NCI-H774 (cell line): ENCODE results near the gene MASP1.
"Not testable (repeated sequence)": the region's sequence is repeated elsewhere in the genome, so short reads cannot be mapped to it uniquely, and the experiment has no call there.

ENCODE experiments used
- DNase-seq: peaks from one replicate; lab custom pipeline; 2025; lab: John Stamatoyannopoulos, UW

Gene MASP1

DNA sequence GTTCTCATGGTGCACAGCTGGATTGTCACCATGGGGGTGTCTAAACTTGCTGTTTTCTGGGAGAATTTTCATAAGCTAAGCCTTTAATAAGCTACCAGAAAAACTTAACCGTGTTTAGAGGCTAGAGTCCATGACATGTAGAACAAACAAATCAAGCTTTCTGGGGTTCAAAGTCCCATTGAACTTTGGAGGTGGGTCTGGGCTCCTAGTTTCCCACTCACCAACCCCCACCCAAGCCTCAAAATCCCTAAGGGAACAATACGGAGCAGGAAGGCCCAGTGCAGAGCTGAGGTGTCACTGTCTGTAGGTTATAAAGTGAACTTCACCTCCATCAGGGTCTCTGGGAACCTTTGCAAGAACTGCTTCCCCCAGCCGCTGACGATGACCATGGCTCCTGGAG is 68.7 kb downstream of the MASP1 start:
- no peak for DNase-seq

DNA sequence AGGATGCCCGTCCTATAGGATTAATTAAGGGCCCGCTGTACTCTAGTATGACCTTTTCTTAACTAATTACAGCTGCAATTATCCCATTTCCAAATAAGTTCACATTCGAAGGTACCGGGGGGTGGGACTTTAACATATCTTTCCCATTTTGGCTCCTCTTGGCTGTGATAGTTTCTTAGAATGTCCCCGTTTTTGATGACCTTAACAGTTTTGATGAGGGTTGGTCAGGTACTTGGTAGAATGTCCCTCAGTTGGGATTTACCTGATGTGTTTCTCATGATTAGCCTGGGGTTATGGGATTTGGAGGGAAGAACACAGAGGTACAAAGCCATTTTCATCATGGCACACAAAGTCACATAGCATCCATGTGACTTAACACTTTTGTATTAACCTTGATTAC is 76.1 kb downstream of the MASP1 start:
- no peak for DNase-seq

DNA sequence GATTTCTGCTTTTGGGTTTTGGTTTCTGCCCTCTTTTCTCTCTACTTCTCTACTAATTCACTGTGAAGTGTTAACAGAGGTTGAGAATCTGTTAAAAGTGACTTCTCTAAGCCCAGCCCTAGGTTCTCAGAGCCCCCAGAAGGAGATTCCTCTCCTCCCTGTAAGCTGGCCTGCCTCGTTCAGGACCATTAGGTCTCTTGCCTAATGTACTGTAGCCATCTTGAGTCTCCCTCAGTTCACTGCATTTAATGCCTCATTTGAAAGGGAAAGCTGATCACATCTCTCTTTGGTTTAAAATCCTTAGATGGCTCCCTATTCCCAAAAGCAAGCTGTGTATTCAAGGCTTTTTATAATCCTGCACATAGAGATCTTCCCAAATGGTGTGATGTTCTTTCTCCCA is 77.9 kb downstream of the MASP1 start:
- no peak for DNase-seq

DNA sequence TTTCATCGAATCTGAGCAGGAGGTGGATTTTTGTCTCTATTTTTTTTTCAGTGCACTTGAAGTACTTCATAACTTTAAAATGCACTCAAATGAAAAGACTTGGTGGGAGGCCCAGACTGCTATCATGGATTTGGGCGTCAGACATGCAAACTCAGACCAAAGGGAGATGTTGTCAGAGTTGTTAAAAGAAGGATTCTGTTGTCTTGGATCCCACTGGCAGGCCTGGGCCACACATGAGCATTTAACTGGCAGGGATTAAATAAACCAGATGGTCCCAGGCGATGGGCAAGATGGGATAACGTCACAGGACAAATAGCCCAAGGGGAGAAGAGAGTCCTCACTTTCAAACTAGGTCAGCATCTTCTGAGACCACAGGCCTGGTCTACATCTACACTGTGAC is 78.8 kb downstream of the MASP1 start:
- no peak for DNase-seq

DNA sequence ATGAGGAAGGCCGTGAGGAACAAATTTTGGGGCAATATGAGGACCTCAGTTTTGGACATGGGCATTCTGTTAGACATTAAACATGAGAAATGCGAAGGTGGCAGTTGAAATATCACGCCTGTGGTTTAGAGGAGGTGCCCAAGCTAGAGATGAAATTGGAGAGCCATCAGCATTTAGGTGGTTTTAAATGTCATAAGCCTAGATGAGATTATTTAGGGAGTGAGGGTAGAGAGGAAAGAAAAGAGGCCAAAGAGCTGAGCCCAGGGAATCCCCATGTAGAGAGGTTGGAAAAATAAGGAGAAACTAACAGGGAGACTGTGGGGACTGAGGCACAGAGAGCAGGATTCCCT is 79.4 kb downstream of the MASP1 start:
- no peak for DNase-seq

DNA sequence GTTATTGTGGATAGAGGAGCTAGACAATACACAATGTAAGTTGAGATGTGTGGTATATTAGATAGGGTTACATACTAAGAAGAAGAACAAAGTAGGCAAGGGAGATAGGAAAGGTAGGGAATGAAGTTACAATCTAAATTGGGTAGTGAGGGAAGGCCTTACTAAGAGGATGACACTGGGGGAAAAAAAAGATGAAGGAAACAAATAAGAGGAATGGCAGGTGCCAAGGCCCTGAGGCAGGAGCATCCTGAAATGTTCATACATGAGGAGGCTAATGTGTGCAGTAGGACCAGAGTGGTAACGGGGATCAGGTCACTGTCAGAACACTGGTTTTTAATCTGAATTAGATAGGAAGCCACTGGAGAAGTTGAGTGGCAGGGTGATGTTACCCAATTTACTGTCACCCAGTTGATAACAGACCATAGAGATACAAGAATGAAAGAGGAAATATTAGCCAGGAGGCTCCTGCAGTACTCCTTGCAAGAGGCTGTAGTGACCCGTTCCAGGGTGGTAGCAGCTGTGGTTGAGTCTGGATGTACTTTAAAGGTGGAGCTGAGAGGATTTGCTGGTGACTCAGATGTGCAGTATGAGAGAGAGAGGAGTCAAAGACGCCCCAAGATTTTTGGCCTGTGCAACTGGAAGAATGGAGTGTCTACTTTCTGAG is 79.9 kb downstream of the MASP1 start:
- DNase-seq: no peak

DNA sequence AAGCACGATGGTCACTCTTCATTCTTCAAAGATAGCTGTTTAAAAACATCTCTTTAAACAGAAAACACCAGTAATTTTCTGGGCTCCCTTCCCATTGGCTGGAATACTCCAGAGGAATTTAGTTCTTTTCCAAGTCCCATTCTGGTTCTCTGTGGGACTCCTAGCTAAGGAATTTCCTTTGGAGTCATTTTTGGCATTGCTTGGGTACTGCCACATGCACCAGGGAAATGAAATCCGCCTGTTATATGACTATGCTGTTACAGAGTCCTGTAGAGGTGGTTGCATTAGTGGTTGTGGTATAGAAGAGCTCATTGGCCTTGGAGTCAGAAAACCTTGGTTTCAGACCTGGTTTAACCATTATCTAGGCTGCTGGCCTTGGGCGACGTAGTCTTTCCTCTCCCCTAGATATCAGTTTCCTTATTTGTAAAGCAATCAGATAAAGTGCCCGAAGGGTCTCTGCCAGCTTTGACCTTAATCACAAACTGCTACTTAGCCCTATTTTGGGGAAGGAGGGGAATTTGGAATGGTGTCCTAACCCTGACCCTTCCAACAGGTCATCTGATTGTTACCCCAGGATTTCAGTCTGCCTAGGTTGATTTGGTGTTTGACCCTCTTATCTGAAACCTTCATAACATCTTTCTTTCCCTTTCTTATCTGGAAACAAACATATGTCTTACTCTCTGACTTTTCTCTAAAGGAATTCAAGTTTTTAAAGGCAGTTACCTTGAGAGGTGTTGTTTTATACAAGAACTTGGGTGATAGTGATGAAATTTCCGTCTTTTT is 80.8 kb downstream of the MASP1 start:
- no peak for DNase-seq

DNA sequence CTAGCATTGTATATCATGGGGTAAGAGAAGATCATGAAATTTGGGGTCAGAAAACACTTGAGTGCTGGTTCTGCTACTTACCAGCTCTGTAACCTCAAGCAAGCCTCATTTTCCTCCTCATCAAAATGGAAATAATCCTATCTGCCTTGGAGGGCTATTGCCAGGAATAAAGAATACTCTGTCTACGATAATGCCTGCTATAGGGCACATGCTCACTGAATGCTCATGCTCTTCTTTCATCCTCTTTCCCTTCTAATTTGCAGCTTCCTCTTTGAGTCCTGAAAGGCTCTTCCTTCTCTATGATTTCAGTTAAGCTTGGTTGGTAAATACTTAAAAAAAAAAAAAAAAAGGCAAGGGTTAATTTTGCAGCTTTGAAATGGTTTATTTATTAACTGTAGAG is 81.4 kb downstream of the MASP1 start:
- DNase-seq: no peak

DNA sequence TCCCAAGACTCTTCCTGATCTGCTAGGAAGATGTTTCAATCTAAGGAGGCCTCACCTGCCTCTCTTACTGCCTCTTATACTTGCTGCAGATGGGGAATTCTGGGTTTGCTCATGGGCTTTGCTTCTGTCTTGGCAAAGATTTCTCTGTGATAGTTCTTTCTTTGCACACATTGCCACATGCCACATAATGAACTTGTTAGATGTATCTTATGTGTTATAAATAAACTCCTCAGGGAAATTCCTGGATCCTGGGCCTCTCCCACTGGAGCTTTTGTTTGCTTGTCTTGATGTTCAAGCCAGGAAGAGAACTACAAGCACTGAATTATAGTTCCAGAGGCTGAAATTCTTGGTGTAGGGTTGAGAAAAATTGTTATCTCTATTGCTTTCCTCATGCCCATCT is 82.0 kb downstream of the MASP1 start:
- no peak for DNase-seq

DNA sequence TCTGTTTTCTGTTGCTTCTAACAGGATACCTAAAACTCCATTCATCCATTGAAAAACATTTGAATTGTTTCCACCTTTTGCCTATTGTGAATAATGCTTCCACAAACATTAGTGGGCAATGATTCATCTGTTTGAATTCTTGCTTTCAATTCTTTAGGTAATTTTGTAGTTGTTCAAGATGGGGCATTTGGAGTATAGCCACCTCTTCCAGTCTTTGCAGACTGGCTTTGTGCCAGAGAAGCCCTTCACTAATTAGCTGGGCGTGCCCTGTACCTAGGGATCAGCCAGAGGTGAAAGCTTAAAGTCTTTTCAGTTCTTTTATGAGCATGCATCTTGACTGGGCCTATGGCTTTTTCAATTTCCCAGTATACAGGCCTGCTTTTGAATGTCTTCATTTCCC is 83.4 kb downstream of the MASP1 start:
- DNase-seq: no peak

DNA sequence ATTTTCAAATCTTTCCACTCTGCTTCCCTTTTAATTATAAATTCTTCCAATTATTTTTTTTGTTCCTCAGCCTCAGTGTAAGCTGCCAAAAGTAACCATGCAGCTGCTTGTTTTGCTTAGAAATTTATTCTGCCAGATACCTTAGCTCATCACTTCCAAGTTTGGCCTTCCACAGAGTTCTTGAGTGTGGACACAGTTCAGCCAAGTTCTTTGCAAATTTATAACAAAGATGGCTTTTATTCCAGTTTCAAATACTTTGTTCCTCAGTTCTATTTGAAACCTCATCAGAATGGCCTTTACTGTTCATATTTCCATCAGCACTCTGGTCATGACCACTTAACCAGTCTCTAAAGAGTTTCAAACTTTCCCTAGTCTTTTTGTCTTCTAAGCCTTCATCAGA is 83.9 kb downstream of the MASP1 start:
- no peak for DNase-seq

DNA sequence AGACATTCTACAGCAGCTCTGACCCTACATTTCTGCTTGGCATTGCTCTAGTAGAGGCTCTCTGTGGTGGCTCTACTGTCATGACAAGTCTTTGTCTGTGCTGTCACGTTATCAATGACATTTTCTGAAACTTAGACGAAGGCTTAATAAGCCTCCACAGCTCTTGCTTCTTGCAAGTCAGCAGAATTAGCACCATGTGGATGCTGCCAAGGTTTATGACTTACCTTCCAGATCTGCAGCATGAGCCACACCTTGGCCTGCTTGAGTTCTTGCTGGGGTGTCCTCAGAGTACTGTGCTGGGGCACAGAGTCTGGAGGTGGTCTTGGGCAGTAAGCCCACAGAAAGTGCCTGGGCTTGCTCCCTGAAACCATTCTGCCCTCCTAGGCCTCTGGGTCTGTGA is 84.5 kb downstream of the MASP1 start:
- no peak for DNase-seq

DNA sequence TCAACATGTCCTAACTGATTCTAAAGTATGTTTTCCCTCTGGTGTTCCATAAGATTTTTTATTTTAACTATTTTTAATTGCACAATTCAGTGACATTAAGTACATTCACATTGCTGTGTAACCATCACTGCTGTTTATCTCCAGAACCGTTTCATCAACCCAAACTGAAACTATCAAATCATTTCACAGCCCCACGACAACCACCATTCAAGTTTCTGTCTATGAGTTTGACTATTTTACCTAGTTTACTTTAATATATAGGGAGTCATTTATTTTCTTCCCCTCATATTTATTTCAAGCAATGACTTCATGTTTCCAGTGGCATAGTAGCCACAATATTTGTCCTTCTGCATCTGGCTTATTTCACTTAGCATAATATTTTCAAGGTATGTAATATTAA is 85.9 kb downstream of the MASP1 start:
- DNase-seq: no peak

DNA sequence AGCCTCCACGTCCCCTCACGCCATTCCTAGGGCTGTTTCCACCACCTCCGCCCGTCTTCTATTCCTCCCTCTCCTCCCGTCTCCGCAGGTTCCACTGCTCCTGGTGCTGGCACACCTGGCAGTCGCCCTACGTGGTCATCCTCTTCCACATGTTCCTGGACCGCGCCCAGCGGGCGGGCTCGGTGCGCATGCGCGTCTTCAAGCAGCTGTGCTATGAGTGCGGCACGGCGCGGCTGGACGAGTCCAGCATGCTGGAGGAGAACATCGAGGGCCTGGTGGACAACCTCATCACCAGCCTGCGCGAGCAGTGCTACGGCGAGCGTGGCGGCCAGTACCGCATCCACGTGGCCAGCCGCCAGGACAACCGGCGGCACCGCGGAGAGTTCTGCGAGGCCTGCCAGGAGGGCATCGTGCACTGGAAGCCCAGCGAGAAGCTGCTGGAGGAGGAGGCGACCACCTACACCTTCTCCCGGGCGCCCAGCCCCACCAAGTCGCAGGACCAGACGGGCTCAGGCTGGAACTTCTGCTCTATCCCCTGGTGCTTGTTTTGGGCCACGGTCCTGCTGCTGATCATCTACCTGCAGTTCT is 92.0 kb downstream of the MASP1 start:
- DNase-seq: not testable (repeated sequence)

DNA sequence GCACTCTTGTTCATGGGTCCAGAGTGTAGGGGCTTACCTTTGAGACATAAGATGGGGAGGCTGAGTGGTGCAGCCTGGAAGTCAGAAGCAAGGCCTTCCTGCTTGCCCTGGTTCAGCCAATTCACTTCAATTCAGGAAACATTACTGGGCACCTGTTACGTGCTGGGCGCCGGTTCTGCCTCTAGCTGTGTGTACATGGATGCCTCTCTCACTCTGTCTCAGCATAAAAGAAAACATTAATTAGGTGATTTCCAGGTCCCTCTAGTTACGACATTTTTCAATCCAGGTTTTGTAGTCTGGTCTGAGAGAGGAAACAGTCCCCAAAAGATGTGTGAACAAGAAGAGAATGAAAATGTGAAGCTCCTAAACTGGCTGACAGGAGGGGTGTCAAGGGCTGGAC is 93.0 kb downstream of the MASP1 start:
- DNase-seq: no peak

DNA sequence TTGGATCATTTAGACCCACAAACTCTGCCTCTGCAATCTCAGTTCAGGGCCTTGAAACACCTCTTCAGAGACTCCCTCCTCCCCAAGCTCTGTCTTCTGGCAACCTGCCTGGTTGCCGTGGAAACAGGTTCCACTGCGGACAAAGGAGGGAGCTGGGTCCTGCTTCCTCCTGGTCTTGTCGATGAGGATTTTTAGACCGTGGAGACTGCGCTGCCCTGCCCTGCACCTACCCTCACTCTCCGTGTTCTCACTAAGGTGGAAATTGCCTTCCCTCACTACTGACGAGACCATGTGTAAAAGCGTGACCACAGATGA is 94.2 kb downstream of the MASP1 start, which contains the start of gene RTP1:
TSS of gene RTP1 (plus strand) at position 152 of the 315 bp plus-strand sequence. CDS start at position 182, 30 bp downstream.
- no peak for DNase-seq

DNA sequence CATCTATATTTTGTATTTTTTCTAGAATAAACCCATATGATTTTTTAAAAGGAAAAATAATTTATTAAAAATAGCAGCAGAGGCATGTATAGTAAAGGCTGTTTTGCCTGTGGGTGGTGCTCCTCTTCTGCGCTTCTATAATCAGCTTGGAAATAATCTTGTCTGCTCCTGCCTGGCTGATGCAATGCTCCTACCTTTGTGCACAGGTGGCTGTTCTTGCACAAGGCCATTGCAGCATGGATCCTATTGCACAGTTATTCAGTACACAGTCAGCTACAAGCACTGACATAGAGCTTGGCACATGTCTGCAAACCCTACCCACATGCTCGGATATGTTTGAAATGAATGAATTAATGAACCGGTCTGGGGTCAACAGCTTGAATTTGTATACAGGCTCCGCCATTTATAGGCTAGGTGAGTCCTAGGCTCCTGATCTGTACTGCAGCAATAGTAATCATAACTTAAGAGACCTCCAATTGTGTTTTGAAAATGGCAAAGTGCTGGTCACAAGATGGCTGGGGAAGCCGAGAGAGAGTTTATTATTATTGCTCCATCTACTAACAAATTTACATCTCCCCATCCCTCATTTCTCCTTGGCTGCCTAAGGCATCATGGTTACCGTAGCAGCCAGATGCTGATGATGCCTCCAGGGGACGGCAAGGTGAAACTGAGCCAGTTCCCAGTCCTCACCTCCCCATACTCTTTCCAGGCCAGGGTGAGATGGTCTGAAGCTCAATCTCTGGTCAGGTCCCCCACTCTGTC is 94.8 kb downstream of the MASP1 start:
- DNase-seq: no peak

DNA sequence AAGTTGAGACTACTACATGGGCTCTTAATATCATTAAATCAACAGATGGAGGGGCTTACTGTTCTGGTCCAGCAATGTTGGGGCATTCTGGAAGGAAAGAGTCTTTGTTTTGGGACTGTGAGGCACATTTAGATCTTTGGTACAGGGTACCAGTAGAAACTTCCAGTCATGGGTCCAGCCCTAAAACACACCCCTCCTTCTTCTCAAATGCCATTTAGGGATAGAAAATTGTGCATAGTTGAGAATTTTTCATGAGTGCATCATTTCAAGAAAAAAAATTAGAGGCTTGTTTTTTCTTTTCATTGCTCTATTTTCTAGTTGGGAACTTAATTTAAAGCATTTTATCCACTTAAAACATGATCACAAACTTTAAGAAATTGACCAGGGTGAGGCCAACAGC is 98.4 kb downstream of the MASP1 start:
- no peak for DNase-seq

DNA sequence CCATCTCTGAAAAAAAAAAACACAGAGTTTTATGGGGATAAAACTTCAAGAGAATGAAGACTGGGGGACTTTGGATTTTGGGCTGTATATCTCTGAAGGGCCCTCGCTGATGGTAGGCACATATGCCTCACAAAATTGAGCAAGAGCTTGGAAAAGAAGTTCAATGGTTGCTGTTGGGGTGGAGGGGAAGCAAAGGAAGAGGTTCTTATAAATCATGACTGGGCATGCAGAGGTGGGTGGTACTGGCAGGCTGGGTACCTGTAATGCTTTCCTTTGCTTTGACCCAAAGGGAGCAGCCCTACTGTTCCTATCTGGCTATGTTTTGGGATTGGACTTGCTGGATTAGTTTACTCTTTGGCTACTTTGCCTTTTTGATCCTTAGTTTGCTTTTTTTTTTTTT is 100.3 kb downstream of the MASP1 start:
- no peak for DNase-seq

DNA sequence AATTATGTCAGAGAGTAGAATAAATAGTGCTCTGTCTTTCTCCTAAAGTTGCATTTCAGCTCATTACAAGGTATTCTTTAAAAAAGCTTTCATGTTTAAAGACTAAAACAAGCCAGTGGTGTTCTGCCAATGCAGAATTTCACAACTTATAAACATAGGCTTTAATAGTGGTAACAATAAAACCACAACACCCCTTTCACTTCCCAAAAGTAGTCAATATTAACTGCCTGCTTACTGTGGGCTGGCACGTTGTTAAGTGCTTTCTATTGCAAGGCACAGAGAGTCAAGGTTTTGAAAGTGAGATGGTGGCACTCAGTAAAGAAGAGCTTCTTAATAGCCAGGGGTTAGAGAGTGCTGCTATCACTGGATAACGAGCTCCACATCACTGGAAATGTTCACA is 102.6 kb downstream of the MASP1 start:
- no peak for DNase-seq

DNA sequence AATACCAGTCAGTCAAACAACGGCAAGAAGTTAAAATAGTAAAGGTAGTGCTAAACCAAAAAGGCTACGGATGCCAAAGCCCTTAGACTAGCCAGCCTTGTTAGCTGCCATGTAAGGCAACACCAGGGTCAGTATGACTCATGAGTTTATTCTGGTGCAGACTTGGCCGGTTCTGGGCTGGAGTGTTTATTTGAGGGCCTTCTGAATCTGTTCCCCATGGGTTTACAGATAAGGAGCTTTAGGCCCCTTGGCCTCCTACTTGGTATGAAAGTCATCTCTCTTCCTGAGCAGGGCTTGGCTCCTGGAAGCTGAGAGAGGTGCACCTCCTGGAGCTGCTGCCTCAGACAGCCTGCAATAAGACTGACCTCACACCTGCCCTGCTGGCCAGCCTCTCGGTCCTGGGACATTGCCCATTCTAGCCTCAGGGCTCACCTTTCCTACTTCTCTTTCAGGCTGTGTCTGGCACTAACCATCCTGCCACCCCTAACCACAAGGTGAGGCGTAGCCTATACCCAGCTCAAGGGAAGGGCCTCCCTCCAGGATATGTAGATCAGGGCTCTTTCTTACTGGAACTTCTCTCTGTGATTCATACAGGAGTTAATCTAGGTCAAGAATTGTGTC is 104.6 kb downstream of the MASP1 start:
- no peak for DNase-seq

DNA sequence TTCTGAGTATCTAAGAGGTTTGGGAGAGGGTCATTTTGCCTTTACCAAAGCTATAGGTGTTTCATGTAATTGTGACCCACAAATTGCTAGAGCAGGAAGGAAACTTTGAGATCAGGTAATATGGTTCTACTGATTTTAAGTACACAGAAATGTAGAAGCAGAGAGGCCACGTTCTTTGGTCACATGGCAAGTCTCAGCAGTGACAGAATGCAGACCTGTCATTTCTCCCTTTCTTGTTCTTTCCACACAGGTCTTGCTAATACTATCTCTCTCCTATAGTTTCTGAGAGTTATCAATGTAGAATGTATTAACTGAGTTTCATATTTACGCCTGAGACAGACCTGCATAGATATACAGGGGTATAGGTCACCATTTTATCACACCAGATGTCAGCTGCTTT is 105.2 kb downstream of the MASP1 start:
- DNase-seq: no peak

DNA sequence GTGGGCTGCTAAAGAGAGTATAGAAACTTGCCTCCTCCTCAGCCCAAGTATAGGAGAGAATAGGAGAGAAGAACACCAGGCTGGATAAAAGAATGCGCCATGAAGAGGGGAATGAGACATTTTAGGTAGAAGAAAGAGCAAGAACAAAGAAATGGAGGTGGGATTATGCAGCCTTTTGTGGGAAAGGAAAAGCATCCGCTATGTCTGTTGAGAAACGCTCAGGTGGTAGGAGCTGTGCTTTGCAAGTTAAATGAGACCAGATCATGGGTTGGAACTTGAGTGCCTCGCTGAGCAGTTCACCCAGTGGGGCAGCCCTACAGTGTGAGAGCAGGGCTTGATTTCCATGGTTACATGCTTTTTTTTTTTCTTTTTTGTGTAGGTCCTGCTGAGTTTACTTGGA is 105.8 kb downstream of the MASP1 start:
- no peak for DNase-seq
